Smooth muscle cell of the brain vasculature (primary cell): ENCODE measurements around the gene SERINC4.

ENCODE experiments used
- DNase-seq: peaks from one replicate; pipeline ENCODE4 v3.0.0-alpha.2; 2012; ENCODE audit warnings: low read depth, low spot score

Gene SERINC4

DNA sequence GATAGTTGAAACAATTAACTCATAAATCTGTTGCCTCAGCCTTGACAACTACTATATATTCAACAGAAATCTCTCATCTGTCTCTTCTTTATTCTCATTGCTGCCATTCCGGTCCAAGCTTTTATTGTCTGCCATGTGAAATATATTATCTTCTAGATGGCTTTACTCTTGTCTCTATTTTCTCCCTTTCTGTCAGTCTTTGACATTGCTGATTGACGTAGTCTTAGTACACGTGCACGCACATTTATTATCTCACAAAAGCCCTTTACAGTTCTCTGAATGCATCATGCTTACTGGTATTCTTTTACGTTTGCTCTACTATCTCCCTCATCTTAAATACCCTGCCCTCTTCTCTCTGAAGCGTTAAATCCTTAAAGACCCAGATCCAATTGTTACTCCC, 48.1 kb downstream of the SERINC4 start:
- no peak for DNase-seq

DNA sequence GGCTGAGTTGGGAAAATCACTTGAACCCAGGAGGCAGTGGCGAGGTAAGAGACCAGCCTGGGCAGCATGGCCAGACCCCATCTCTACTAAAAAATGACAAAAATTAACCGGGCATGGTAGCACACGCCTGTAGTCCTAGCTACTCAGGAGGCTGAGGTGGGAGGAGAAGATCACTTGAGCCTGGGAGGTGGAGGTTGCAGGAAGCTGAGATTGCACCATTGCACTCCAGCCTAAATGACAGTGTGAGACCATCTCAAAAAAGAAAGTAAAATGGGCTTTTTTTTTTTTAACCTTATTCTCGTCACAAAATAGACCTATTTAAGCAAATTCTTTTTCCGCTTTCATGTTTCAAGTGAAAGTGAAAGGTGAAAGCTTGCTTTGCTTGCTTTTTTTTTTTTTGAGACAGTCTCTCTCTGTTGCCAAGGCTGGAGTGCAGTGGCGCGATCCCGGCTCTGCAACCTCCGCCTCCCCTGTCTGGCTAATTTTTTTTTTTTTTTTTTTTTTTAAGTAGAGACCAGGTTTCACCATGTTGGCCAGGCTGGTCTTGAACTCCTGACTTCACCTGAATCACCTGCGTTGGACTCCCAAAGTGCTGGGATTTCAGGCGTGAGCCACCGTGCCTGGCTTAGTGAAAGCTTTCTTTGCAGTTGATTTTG, 50.2 kb downstream of the SERINC4 start:
- DNase-seq = no peak

DNA sequence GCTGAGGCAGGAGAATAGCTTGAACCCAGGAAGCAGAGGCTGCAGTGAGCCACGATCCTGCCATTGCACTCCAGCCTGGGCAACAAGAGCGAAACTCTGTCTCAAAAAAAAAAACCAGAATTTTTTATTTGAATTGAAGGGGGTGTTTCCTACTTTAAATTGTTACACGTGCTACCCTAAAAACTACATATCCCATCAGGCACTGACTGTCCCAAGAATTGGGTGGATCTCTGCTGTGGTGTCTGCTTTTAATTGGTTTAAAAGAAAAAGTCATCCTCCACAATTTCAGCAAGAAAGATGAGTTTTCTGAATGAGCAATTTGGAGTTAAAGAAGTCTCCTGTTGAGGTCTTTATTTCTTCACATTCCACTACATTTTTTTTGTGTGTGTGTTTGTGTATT, 51.6 kb downstream of the SERINC4 start:
- no peak for DNase-seq

DNA sequence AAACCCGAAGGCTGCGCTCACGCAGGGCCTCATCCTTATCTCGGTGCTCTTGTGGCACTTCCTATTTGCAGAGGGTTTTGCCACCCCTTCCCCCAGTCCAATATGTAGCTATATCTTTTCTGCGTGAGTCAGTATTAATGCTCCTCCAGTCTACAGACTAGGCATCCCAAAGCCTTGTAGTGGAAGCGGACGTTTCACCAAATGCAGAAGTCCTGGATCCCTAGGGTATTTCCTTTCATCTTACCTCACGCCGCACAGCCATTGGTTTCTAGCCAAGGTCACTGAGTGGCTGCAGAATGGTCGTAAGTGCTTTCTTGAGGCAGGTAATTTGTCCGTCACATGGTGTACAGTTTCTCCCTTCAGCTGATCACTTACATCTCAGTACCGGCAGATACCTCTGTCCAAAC, 53.1 kb downstream of the SERINC4 start:
- DNase-seq = peak; percentile 9

DNA sequence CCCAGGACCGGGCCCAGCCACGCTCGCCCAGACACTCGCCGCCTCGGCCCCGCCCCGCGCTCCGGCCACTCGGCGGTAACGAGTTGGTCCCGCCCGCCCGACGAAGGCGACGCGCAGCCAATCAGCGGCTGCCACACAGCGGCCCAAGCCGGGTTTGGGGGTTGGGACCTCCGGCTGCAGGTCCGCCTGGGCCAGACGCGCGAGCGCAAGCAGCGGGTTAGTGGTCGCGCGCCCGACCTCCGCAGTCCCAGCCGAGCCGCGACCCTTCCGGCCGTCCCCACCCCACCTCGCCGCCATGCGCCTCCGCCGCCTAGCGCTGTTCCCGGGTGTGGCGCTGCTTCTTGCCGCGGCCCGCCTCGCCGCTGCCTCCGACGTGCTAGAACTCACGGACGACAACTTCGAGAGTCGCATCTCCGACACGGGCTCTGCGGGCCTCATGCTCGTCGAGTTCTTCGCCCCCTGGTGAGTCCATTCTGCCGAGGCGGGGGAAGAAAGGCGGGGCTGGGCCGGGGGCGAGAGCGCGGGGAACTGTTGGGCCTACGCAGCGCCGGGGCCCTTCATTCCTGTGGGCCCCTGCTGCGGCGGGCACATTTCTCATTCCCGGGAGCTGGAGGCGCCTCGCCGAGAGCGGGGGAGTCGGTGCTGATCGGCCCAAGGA, 53.6 kb downstream of the SERINC4 start, which contains the start of gene PDIA3:
TSS of gene PDIA3 (plus strand) at position 194 of the 658 bp plus-strand sequence. CDS start at position 296, 102 bp downstream.
- peak; percentile 62 for DNase-seq
